Vagina (tissue), 2 donors: Measurements from ENCODE around the gene HMGN1. TPM values are rescaled to one million over a fixed set of nuclear protein-coding genes. Genes with fewer than 3 reads are reported as not detected.

ENCODE experiments used
- DNase-seq, 2 donors: peaks; one replicate each; pipeline ENCODE4 v3.0.0-alpha.2; 2017; ENCODE audit errors: extremely low spot score in 2 of 2
- H3K27ac ChIP-seq: fragments of 200-600 bp; sonication (generic); one replicate; pipeline ENCODE4 v1.5.1; 2019
- H3K27me3 ChIP-seq: fragments of 200-600 bp; sonication (generic); one replicate; pipeline ENCODE4 v1.5.1; 2019
- H3K36me3 ChIP-seq, 2 donors: fragments of 200-600 bp; sonication (generic); one replicate each; pipeline ENCODE4 v1.5.1; 2017 to 2019
- H3K4me1 ChIP-seq: fragments of 200-600 bp; sonication (generic); one replicate; pipeline ENCODE4 v1.5.1; 2019
- H3K4me3 ChIP-seq, 2 donors: fragments of 200-600 bp; sonication (generic); 1 replicate in 1 of 2; 2 replicates in 1 of 2; pipeline ENCODE4 v1.5.1; 2016 to 2019
- H3K9me3 ChIP-seq: fragments of 200-600 bp; sonication (generic); one replicate; pipeline ENCODE4 v1.5.1; 2019
- POLR2A ChIP-seq, 2 donors: fragments of 450-650 bp; IDR thresholded peaks; one replicate each; pipeline ENCODE4 v1.6.1; 2017; ENCODE audit warnings: antibody characterized with exemption in 2 of 2, mild to moderate bottlenecking in 2 of 2, moderate library complexity in 2 of 2
- POLR2AphosphoS5 ChIP-seq, 2 donors: sonication (generic); formaldehyde crosslinking; IDR thresholded peaks; one replicate each; pipeline ENCODE4 v1.9.0; 2017; ENCODE audit warnings: antibody characterized with exemption in 2 of 2, mild to moderate bottlenecking in 2 of 2, low read depth in 1 of 2; ENCODE audit not compliant: insufficient read depth in 1 of 2
- intact Hi-C: fragments of 100-400 bp; cut with DNase I; formaldehyde crosslinking; loops from one replicate; pipeline ENCODE4 v1.15.1; 2023
- total RNA-seq: library from RNA; depleted of rRNA; stranded (reverse); fragments of >200 nt; gene quantifications from one replicate; pipeline ENCODE4 v1.2.3, GENCODE V29; 2016
- TF ChIP-seq, protein P1 (sequence below), 3 experiments: fragments of 450-650 bp in 2 of 3; fragments of 200-600 bp in 1 of 3; sonication (generic) in 1 of 3; IDR thresholded peaks; one replicate each; pipeline ENCODE4 v1.5.1; 2017 to 2019; ENCODE audit warnings: antibody characterized with exemption in 3 of 3, mild to moderate bottlenecking in 2 of 3, moderate library complexity in 2 of 3

Gene HMGN1
- total RNA-seq, 1 donor from 2014 or later, result 82.0 TPM

DNA sequence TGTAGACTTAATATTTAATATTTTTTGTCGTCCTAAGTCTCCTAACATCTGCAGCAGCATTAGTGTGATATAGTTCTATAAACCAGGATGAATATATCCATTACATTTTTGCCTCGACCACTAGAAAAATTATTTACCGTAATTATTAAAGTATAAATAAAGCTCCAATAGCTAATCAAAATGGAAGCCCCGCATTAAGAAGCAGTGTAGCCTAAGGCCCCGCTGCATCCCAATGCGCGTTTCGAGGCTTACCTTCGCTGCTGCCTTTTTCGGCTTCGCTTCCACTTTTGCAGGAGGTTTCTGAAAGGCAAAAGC, 891 bp downstream of the HMGN1 start:
- H3K9me3 ChIP-seq, result no peaks in the 10 kb centered on the region
- peak overlapping the region; percentile 81 to 82 for H3K4me3 ChIP-seq
- TF ChIP-seq, protein P1, sequence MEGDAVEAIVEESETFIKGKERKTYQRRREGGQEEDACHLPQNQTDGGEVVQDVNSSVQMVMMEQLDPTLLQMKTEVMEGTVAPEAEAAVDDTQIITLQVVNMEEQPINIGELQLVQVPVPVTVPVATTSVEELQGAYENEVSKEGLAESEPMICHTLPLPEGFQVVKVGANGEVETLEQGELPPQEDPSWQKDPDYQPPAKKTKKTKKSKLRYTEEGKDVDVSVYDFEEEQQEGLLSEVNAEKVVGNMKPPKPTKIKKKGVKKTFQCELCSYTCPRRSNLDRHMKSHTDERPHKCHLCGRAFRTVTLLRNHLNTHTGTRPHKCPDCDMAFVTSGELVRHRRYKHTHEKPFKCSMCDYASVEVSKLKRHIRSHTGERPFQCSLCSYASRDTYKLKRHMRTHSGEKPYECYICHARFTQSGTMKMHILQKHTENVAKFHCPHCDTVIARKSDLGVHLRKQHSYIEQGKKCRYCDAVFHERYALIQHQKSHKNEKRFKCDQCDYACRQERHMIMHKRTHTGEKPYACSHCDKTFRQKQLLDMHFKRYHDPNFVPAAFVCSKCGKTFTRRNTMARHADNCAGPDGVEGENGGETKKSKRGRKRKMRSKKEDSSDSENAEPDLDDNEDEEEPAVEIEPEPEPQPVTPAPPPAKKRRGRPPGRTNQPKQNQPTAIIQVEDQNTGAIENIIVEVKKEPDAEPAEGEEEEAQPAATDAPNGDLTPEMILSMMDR (IDR thresholded peaks at IDR 0.05), result no peak
- intact Hi-C loops, result loop anchor here (2.0 kb wide), 1 partner anchor 35 kb away; the partner anchor contains the start of gene BRWD1
- H3K36me3 ChIP-seq, result peaks cover 4 to 12% of the 10 kb centered on the region in 2 donors
- no peaks in the 10 kb centered on the region for H3K27me3 ChIP-seq
- no peak for DNase-seq
- peaks cover 36% of the 10 kb centered on the region for H3K4me1 ChIP-seq
- H3K27ac ChIP-seq, result peak overlapping the region; percentile 84

DNA sequence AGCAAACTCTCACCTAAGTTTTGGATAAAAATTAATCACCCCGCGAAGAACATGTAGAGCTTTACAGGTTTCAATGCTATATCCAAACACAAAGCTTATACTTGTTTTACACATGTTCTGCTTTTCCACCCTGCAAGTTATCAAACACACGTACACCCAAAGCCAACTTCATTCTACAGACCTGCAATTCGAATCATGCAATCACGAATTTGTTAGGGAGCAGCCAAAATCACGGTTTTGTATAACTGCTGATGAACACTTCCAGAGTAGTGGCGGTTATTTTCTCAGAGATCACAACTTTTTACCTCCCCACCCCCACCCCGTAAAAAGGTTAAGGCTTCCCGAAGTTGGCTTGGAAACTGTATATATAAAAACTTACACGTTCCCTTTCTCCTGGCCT, 1.4 kb downstream of the HMGN1 start:
- TF ChIP-seq, protein P1 (IDR thresholded peaks at IDR 0.05), result no peak
- no peak for TF ChIP-seq POLR2A (IDR thresholded peaks at IDR 0.05)
- H3K4me1 ChIP-seq, result peaks cover 36% of the 10 kb centered on the region
- no peak for DNase-seq
- H3K9me3 ChIP-seq, result no peaks in the 10 kb centered on the region
- peak overlapping the region; percentile 84 for H3K27ac ChIP-seq
- intact Hi-C loops, result no loop called here
- peaks cover 4 to 12% of the 10 kb centered on the region in 2 donors for H3K36me3 ChIP-seq
- H3K27me3 ChIP-seq, result no peaks in the 10 kb centered on the region
- H3K4me3 ChIP-seq, result peak overlapping the region; percentile 81 to 82

DNA sequence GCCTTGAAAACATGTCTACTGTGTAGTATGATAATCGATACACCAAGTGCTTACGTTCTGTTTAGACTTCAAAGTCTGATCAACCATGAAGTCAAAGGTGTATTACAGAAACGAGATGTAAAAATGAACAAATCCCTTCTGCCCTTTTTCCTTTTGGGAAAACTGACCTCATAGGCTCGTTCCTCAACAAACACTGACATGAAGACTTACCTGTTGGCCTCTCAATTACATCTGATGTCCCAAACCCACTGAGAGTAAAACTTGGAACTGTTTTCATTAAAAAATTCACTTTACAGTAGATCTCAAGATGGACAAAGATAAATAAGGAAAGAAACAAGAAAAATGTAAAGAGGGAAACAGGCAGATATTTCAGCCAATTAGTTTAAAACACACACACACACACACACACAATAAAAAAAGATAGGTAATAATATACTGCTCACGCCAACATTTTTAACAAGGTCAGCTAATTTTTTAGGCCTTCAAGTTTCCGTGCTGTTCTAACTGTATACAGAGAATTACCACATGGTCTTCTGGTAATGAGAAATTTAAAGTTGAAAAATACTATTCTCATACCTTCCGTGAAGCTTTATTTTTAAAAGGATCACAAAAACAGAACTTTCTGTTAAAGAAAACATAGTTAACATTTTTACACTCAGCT, 2.1 kb downstream of the HMGN1 start:
- Histone ChIP-seq H3K9me3 (no peaks in the 10 kb centered on the region), H3K4me1 (peaks cover 36% of the 10 kb centered on the region), H3K36me3 (peaks cover 4 to 19% of the 10 kb centered on the region in 2 donors), H3K27ac (no peak overlapping the region), H3K4me3 (no peak overlapping the region), H3K27me3 (no peaks in the 10 kb centered on the region)
- intact Hi-C loops, result no loop called here
- DNase-seq, result no peak
- TF ChIP-seq, protein P1 (IDR thresholded peaks at IDR 0.05), result no peak
- TF ChIP-seq POLR2AphosphoS5 (IDR thresholded peaks at IDR 0.05; ENCODE audit: insufficient read depth in 1 of 2, low read depth in 1 of 2) (no peak), POLR2A (IDR thresholded peaks at IDR 0.05) (no peak)

DNA sequence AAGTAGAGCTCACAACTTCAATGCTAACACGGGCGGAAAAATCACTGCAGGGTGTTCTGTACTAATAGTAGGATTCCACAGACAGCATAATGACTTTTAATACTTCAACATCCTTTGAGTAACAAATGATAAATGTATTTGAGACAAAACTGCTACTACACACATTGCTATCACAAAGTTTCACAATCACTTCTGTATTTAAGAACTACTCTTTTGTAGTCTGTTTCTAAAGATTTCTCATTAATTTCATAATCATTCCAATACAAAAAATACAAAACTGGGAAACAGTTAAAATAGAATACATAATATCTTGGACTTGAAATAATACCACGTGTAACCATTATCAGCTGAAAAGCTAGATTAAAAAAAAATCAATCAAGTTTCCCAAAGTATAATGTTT, 2.7 kb downstream of the HMGN1 start:
- DNase-seq, result no peak
- peaks cover 36% of the 10 kb centered on the region for H3K4me1 ChIP-seq
- TF ChIP-seq, protein P1 (IDR thresholded peaks at IDR 0.05), result no peak
- no peak for TF ChIP-seq POLR2AphosphoS5 (IDR thresholded peaks at IDR 0.05; ENCODE audit: insufficient read depth in 1 of 2, low read depth in 1 of 2)
- TF ChIP-seq POLR2A (IDR thresholded peaks at IDR 0.05), result no peak
- no peaks in the 10 kb centered on the region for H3K27me3 ChIP-seq
- intact Hi-C loops, result no loop called here
- H3K9me3 ChIP-seq, result no peaks in the 10 kb centered on the region
- H3K4me3 ChIP-seq, result no peak overlapping the region
- H3K27ac ChIP-seq, result no peak overlapping the region
- peaks cover 4 to 25% of the 10 kb centered on the region in 2 donors for H3K36me3 ChIP-seq

DNA sequence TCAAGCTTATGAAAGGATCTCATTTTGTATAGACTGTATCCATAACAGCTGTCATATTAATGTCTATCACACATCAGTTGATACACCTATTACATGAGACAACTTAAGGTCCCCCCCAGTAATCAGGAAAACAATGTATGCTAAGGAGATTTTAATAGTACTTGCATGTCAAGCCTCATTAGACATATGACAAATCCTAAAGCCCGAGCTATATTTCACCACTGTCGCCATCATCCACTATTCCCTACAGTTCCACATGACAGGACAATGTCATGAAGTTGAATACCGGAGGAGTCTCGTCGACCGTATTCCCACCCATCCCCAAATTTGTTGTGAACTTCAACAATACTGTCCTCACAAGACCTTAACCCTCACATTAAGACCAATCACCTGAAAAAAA, 3.4 kb downstream of the HMGN1 start:
- Histone ChIP-seq H3K4me1 (peaks cover 36% of the 10 kb centered on the region), H3K36me3 (peaks cover 4 to 26% of the 10 kb centered on the region in 2 donors), H3K27me3 (no peaks in the 10 kb centered on the region), H3K9me3 (no peaks in the 10 kb centered on the region), H3K4me3 (no peak overlapping the region), H3K27ac (no peak overlapping the region)
- intact Hi-C loops, result no loop called here
- TF ChIP-seq POLR2A (IDR thresholded peaks at IDR 0.05) (no peak), POLR2AphosphoS5 (IDR thresholded peaks at IDR 0.05; ENCODE audit: insufficient read depth in 1 of 2, low read depth in 1 of 2) (no peak)
- TF ChIP-seq, protein P1 (IDR thresholded peaks at IDR 0.05), result no peak
- no peak for DNase-seq
